ENCODE results near the gene ACYP2.
A peak's percentile ranks its signal among the peaks of the same experiment; 100 is the strongest.

DNA sequence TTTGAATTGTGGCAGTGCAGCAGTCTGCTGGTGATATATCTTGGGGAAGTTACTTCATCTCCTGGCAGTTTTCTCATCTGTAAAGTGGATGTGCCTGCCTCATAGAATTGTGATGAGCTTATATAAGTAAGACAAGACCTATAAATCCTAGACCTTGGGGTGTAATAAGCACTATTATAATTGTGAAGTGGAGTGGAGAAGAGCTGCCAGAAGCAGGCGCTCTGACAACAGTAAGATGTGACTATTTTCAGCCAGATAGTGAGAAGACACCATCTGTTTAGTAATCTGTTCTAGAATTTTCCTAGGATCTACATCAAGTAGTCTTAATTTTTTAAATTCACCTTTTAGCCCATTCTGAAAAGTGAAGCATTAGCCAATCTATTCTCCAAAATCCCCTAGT is 226.2 kb downstream of the ACYP2 start:
- TF ChIP-seq, protein P1, sequence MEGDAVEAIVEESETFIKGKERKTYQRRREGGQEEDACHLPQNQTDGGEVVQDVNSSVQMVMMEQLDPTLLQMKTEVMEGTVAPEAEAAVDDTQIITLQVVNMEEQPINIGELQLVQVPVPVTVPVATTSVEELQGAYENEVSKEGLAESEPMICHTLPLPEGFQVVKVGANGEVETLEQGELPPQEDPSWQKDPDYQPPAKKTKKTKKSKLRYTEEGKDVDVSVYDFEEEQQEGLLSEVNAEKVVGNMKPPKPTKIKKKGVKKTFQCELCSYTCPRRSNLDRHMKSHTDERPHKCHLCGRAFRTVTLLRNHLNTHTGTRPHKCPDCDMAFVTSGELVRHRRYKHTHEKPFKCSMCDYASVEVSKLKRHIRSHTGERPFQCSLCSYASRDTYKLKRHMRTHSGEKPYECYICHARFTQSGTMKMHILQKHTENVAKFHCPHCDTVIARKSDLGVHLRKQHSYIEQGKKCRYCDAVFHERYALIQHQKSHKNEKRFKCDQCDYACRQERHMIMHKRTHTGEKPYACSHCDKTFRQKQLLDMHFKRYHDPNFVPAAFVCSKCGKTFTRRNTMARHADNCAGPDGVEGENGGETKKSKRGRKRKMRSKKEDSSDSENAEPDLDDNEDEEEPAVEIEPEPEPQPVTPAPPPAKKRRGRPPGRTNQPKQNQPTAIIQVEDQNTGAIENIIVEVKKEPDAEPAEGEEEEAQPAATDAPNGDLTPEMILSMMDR (IDR thresholded peaks at IDR 0.05): peak in 2 of 3 experiments; percentile 5 to 12
- TF ChIP-seq POLR2A (IDR thresholded peaks at IDR 0.05; ENCODE audit: low read depth): no peak
